Liver (tissue), 3 donors: ENCODE results near the gene CD109.

Experiments used
- CTCF ChIP-seq: fragments of 150-350 bp; IDR thresholded peaks from 2 replicates; pipeline ENCODE4 v1.5.1; 2017; ENCODE audit warnings: improper control_type of control experiment, low read depth, low read length; ENCODE audit not compliant: missing input control
- EGR1 ChIP-seq, 2 donors: IDR thresholded peaks; 2 replicates each; pipeline ENCODE4 v1.6.1; 2016 to 2018; ENCODE audit warnings: antibody characterized with exemption in 2 of 2, low read depth in 2 of 2
- JUND ChIP-seq, 2 donors: IDR thresholded peaks; 2 replicates each; pipeline ENCODE4 v1.6.1; 2016; ENCODE audit warnings: antibody characterized with exemption in 2 of 2
- MAX ChIP-seq: IDR thresholded peaks from 2 replicates; pipeline ENCODE4 v1.6.1; 2016; ENCODE audit warnings: antibody characterized with exemption
- RAD21 ChIP-seq, 2 donors: IDR thresholded peaks; 2 replicates each; pipeline ENCODE4 v1.6.1; 2016; ENCODE audit warnings: antibody characterized with exemption in 2 of 2, mild to moderate bottlenecking in 2 of 2
- TAF1 ChIP-seq: conservative IDR thresholded peaks from 2 replicates; pipeline ENCODE4 v1.6.1; 2016; ENCODE audit warnings: antibody characterized with exemption, mild to moderate bottlenecking
- YY1 ChIP-seq: IDR thresholded peaks from 2 replicates; pipeline ENCODE4 v1.6.1; 2016; ENCODE audit warnings: antibody characterized with exemption, mild to moderate bottlenecking
- donor health status: healthy.
- donor health status: healthy.

- no peak for TF ChIP-seq CTCF
- no peak for TF ChIP-seq YY1
- TF ChIP-seq MAX = no peak
- TF ChIP-seq EGR1 (IDR thresholded peaks at IDR 0.05; ENCODE audit: low read depth in 2 of 2) = no peak
- no peak for TF ChIP-seq RAD21 (IDR thresholded peaks at IDR 0.05)
- no peak for TF ChIP-seq JUND (IDR thresholded peaks at IDR 0.05)
- TF ChIP-seq TAF1 = no peak
These were observed 56.9 kb downstream of the CD109 start for GRCh38 chr6:73752943-73753342.
